Measurements from ENCODE around the gene PPP1R14B. TPM values are rescaled to one million over a fixed set of nuclear protein-coding genes. Genes with fewer than 3 reads are reported as not detected.

Gene PPP1R14B
- total and polyA plus RNA-seq, 9 donors, result 15.1 to 71.3 (median 52.3) TPM

DNA sequence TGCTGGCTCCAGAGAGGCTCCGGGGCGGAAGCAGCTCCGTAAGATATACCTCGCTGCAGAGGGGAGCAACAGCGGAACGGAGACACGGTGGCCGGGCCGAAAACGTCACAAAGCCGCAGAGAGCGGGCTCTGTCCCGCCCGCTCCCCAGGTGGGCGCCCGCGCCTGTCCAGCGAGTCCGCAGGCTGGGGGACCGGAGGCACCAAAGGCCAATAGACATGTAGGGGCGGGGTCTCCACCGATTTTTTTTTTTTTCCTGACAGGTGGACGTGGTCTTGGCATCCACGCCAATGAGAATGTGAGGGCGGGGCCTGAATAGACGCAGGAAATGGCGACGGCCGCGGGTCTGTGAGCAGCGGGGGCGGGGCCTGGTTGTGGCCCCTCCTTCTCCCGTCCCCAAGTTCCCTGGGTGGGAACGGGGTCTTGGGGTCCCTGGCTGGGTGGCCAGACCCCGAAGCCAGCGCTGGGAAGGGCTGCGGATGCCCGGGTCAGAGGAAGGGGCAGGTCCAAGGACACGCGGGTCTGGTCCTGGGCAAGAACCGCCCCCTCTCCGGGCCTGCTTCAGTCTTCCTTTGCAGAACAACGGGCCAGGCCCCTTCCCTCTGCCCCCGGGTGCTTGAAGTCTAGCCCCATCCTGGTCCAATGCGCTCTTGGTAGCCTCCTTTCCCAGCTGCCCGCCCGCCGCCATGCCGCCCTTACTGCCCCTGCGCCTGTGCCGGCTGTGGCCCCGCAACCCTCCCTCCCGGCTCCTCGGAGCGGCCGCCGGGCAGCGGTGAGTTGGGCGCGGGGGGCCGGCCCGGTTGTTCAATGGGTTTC, 16.4 kb downstream of the PPP1R14B start, which contains the start of gene DNAJC4:
Gene DNAJC4 (plus strand): TSS at position 378 of the 814 bp plus-strand sequence. CDS start 307 bp downstream, at position 685.
- peaks cover 27% of the 10 kb centered on the region for H3K4me1 ChIP-seq (ENCODE audit: insufficient read depth)
- no peaks in the 10 kb centered on the region for H3K9me3 ChIP-seq
- H3K27me3 ChIP-seq, result no peaks in the 10 kb centered on the region
- intact Hi-C loops (cut with DNase I), result no loop called here
- WGBS, 3 donors, result 0 to 1% (median 0%) methylated on average over 59 to 62 of the region's 62 CpGs
- TF ChIP-seq CTCF (IDR thresholded peaks at IDR 0.05), result no peak
- peak; percentile 59 for TF ChIP-seq POLR2A (IDR thresholded peaks at IDR 0.05)
- peak within 1 kb of the TSS; percentile 91 to 93 for H3K27ac ChIP-seq
- peak; percentile 92 to 95 (median 94) for DNase-seq
- no peaks in the 10 kb centered on the region for H3K36me3 ChIP-seq
- peak within 1 kb of the TSS; percentile 52 for H3K4me3 ChIP-seq

DNA sequence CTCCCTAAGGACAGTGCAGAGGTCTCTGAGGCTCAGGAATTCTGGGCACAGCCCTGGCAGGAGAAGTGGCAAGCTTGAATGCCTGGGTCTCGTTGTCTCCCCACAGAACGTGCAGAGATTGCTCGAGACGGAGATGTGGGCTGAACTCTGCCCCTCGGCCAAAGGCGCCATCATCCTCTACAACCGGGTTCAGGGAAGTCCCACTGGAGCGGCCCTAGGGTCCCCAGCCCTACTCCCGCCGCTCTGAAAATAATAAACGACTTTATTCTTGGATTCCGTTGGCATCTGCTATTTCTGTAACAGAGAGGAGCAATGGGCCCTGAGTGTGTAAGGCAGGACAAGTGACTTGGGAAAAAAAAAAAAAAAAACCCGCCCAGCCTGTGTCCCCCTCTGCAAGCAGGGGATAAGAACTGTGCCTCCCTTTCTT, 17.0 kb downstream of the PPP1R14B start:
- Histone ChIP-seq H3K4me3 (peak overlapping the region; percentile 52), H3K4me1 (ENCODE audit: insufficient read depth) (peaks cover 29% of the 10 kb centered on the region), H3K27me3 (no peaks in the 10 kb centered on the region), H3K27ac (peak overlapping the region; percentile 91 to 93), H3K9me3 (no peaks in the 10 kb centered on the region), H3K36me3 (no peaks in the 10 kb centered on the region)
- DNase-seq, result peak in 2 of 5 donors; percentile 33 to 48
- intact Hi-C loops (cut with DNase I), result no loop called here
- TF ChIP-seq EP300 (IDR thresholded peaks at IDR 0.05) (no peak), POLR2A (IDR thresholded peaks at IDR 0.05) (no peak), CTCF (IDR thresholded peaks at IDR 0.05) (no peak)
- 19 to 30% (median 25%) methylated on average over 13 of the region's 13 CpGs for WGBS, 3 donors

GRCh38 chr11:64229090-64229743, 17.5 kb downstream of the PPP1R14B start:
- no peaks in the 10 kb centered on the region for H3K27me3 ChIP-seq
- WGBS, 3 donors, result 80 to 92% (median 83%) methylated on average over 10 to 12 of the region's 12 CpGs
- intact Hi-C loops (cut with DNase I), result no loop called here
- H3K27ac ChIP-seq, result no peak overlapping the region
- H3K4me3 ChIP-seq, result no peak overlapping the region
- TF ChIP-seq CTCF (IDR thresholded peaks at IDR 0.05) (no peak), POLR2A (IDR thresholded peaks at IDR 0.05) (no peak), EP300 (IDR thresholded peaks at IDR 0.05) (no peak)
- H3K9me3 ChIP-seq, result no peaks in the 10 kb centered on the region
- no peaks in the 10 kb centered on the region for H3K36me3 ChIP-seq
- H3K4me1 ChIP-seq (ENCODE audit: insufficient read depth), result peaks cover 29% of the 10 kb centered on the region
- DNase-seq, result peak in 3 of 5 donors; percentile 31 to 43 (median 41)

- peak in 2 of 5 donors; percentile 24 to 30 for DNase-seq
- Histone ChIP-seq H3K27ac (peak overlapping the region in 1 of 2 donors; percentile 62), H3K27me3 (no peaks in the 10 kb centered on the region), H3K4me1 (ENCODE audit: insufficient read depth) (peaks cover 25% of the 10 kb centered on the region), H3K9me3 (no peaks in the 10 kb centered on the region), H3K4me3 (no peak overlapping the region), H3K36me3 (no peaks in the 10 kb centered on the region)
- intact Hi-C loops (cut with DNase I), result no loop called here
- 75 to 83% (median 76%) methylated on average over 3 of the region's 3 CpGs for WGBS, 3 donors
- TF ChIP-seq POLR2A (IDR thresholded peaks at IDR 0.05) (no peak), EP300 (IDR thresholded peaks at IDR 0.05) (no peak), CTCF (IDR thresholded peaks at IDR 0.05) (no peak)
These were observed 19.3 kb downstream of the PPP1R14B start for GRCh38 chr11:64227405-64227956.

Measured in ovary (tissue), 9 donors.